T1000 (cell line): ENCODE measurements around the gene ELMOD2.

Source experiments
- DNase-seq: peaks from one replicate; lab custom pipeline; 2025; ENCODE audit warnings: mixed read lengths; lab: John Stamatoyannopoulos, UW

ELMOD2 gene

GRCh38 chr4:140581078-140581477 lies 57.1 kb downstream of the ELMOD2 start:
- no peak for DNase-seq

DNA sequence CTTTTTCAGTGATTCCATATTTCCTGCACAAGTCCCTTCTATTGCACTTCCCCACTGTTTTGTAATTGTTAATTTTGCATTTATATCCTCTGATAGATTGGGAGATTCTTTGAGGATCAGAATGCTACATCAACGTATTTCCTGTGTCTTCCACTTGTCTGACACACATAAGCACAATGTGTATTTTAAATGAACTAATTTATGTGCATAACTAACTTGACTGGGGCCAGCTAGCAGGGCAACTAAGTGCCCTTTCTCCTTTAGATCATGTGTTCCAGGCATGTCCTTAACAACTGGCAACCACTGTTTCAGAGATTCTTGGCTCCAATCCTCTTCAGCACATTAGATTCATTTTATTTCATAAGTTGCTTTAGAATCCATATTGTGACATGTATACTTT lies 60.5 kb downstream of the ELMOD2 start:
- DNase-seq = no peak

GRCh38 chr4:140595065-140595464 lies 71.1 kb downstream of the ELMOD2 start:
- no peak for DNase-seq

GRCh38 chr4:140600408-140600807 lies 76.4 kb downstream of the ELMOD2 start:
- DNase-seq = no peak

DNA sequence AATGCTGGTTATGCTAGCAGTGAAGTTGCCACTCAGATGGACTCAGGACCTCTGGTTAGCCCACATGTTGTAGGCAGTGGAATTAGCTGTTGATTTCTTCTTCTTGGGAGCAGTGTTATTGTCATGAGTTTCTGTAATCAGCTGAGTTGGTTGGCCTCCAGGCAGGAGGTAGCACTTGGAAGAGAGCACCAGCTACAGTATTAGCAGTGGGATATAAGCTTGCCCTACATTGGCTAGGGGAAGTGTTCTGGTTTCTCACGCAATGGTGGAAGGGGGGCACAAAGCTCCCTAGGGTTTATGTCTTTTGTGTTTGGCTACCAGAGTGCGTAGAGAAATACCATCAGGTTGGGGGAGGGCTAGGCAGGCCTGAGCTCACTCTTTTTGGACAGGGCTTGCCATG lies 78.7 kb downstream of the ELMOD2 start:
- DNase-seq = no peak

GRCh38 chr4:140603286-140603685 lies 79.3 kb downstream of the ELMOD2 start:
- no peak for DNase-seq
